Stimulated activated naive CD4-positive, alpha-beta T cell (primary cell): ENCODE data around the gene GALNTL6.

ENCODE experiments used
- DNase-seq, 6 experiments: peaks; one replicate each; lab custom pipeline; 2025; lab: John Stamatoyannopoulos, UW

GALNTL6 gene

DNA sequence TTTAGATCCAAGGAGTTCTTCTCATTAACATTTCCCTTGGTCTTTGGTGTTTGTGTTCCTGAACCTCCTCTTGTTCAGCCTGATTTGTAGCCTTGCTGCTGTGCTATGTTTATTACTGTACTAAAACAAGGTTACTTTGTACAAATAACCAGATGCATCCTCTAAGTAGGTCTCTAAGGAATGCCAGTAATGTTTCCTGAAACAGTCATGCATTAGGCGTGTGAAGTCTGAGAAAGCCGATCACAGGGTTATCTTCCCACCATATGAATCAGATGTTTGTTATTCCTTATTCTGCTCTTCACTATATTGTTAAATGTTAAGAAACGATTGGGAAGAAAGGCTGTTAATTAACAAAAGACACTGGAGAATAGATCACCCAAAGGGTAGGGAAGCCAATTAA, 66.9 kb downstream of the GALNTL6 start:
- no peak for DNase-seq

DNA sequence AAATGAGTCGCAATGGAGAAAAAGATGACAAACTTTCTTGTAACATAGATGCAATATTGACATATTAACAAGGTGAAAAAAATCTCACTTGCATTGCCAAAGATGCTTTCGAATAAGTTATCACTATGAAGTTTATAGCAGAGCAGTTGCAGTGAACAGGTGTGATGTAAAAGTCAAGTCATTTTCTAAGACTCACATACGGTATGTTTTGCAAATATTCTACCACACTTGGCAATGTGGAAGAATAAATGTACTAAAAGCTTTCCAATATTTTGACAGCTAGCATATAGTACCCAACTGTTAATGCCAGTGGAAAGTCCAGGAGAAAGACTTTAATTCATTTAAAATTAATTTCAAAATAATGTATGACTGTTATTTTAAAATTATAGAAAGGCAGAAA, 76.5 kb downstream of the GALNTL6 start:
- no peak for DNase-seq

DNA sequence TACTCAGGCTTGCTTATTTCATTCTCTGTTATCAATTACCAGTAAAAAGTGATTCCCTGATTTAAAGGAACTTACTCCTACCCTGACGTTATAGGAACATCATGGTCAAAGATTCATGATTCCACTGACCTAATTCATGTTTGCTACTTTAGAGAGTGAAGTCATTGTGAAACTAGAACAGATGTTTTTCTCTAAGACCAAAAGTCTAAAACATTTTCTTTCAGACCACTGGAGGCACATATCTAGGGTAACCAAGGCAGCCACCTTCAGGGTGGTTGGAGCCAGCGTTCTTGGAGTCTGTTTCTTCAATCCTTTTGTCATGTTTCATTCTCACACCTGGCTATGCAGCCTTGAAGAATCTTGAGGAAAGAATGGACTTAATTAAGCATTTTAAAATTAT, 77.8 kb downstream of the GALNTL6 start:
- no peak for DNase-seq

DNA sequence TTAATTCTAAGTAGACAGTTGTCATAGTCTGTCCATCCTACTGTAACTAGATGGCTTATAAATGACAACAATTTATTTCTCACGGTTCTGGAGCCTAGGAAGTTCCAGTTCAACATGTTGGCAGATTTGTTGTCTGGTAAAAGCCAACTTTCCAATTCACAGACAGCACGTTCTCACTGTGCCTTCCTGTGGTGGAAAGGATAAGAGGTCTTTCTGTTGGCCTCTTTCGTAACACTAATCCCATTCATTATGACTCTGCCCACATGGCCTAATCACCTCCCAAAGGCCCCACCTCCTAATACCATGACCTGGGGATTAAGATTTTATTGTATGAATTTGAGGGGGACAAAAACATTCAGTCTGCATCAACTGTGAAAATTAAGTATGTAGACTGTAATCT, 83.2 kb downstream of the GALNTL6 start:
- DNase-seq, result no peak

DNA sequence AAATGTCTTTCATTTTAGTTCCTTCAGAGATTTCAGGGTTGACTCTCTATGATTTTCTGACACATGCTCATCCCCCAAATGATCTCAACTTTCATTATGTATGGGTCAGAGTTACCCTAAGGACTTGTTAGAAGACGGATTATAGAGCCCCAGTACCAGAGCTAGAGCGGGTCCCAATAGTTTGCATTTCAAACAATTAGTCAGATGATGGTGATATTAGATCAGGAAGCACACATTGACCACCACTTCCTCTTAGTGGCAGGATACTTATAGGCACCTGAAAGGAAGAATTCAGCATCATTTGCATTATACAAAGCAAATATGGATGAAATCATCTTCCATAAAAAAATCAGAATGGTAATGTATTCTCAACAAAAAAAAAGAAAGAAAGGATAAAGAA, 106.1 kb downstream of the GALNTL6 start:
- no peak for DNase-seq

DNA sequence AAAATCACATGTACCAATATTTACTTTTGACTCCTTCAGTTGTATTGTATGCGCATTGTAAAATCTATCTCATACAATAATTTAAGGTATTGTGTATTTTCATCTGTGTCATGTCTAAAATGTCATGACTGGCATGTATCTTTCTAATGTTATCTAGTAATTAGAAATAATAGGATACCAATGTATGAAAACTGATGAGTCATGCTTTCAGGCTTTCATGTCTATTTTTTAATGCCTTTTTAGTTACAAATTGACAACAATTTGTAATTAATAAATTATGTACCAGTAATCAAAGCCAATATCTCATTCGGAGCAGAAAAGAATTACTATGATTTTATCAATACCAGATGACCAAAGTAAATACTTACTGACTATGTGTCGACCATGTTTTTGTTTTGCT, 107.7 kb downstream of the GALNTL6 start:
- DNase-seq, result no peak

DNA sequence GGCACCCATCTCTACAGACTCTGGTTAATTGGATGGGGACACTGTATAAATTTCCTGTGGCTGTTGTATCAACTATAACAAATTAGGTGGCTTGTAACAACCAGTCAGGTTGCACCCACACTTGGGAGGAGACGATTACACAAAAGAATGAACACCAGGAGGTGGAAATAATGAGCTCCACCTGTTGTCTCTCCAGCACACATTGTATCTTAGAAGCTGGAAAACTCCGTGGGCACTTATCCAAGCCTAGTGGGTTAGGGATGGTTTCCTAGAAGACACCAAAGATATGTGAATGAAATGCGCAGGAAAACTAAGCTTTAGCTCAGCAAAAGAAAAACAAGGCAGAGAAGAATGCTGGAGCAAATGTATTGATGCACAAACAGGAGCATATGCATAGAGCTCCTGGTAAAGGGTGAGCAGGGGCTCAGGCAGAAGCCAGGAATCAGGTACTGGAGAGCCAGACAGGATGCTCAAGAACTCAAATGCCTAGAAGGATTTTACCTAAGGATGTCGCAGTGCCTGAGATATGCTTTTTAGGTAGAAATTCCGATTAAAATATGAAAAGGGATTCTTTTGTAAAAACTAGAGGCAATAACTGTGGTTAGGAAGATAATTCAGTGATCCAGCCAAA, 111.7 kb downstream of the GALNTL6 start:
- no peak for DNase-seq

DNA sequence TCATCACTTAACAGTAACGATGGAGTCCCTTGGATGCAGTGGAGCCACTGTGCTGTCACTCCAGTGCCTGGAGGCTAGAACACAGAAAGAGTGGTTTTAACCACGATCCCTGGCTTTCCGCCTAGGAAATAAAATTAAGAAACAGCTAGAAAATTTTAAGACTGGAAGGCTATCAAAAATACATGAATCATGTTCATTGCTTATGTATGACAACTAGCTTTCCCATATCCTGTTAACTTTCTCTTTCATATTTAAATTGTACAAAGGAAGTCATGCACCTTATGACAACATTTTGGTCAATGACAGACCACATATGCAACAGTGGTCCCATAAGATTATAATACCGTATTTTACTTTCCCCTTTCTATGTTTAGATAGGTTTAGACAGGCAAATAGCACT, 115.1 kb downstream of the GALNTL6 start:
- no peak for DNase-seq

DNA sequence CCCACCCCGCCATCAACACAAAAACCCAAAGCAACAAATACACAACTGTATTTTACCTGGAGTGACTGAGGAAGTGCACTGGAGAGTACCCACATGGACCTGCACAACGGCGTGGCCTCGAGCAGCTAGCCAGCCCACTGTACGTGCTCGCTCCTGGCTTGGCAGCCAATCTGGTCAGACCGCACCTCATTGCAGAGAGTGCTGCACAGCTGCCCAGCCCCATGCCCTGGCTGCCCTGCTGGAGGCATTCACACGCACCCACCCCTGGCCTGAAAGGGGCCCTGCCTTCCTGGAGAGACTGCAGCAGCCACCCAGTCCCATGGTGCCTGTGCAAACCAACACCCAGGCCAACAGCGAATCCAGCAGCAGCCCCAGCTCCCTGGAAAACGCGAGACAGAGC, 116.3 kb downstream of the GALNTL6 start:
- DNase-seq, result no peak

DNA sequence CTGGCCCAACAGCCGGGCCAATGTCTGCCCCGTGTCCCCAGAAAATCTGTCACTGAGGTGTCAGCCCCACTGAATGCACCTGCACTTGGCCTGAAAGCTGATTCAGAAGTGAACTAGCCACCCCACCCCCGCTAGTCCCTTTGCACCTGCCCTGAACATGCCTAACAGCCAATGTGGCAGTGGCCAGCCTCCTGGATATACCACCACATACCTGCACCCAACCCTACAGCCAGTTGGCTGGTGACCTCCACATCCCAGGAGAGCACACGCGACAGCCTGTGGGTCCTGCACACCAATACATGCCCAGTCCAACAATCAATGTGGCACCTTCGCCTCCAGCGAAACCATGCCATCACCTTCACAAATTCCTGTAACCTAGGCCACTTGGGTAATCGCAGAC, 116.7 kb downstream of the GALNTL6 start:
- no peak for DNase-seq

DNA sequence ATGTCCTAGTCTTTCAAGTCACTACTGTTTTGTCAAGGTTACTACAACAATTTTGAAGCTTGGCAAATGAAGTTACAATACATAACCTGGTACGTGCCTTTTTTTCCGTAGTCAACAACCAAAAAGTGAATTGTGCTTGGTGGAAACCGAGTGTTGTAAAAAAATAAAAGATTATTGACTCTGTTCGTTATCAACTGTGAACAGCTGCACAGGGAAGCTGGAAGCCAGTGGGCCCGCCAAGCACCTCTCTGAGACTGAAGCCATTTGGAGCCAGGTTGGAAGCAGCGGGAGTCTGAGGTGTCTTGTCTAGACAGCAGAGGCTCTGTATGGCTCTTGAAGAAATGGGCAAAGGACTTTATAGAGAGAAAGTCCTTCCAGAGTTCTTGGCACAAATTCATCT, 119.0 kb downstream of the GALNTL6 start:
- no peak for DNase-seq

DNA sequence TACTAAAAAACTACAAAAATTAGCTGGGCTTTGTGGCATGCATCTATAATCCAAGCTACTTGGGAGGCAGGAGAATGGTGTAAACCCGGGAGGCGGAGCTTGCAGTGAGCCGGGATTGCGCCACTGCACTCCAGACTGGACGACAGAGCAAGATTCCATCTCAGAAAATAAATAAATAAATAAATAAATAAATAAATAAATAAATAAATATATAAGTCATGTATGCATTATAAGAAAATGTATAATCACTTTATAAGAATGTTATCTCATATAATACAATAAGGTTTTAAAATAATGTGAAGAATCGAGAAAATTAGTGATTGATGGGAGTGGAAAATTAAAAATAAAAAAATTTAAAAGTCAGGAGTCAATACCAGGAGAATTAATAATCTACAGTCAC, 127.5 kb downstream of the GALNTL6 start:
- no peak for DNase-seq

DNA sequence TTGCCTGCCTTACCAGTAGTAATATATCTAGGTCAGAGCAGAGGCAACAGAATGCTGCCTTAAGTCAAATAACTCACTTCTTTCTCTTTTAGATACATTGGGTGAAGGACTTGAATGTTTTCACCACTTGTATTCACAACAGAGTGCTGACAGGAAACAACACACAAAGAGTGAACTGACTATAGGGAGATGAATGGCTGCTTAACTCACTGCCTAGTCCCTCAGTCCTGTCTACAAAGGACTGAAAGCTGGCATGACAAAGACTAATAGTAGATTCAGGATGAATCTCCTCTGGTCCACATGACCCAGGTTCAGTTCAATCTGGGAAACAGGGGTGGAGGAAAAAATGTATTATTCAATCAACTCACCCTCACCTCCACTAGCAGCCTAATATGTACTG, 134.2 kb downstream of the GALNTL6 start:
- DNase-seq, result no peak

DNA sequence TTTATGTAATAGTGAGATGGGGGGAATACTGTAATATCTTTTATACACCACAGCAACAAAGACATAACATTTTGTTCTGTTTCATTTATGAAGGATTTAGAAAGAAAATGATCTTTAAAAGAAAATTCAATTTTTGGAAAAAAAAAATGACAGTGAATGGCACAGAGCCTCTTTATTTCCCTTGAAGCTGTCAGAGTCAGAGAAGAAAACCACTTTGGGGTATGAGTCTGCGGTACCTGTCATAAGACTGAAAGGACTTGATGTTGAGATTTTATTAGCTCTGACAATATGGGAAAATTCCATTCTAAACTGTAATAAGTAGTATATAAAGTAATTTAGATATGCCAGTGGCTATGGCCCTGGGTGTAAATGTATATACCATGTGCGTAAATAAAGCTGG, 134.8 kb downstream of the GALNTL6 start:
- no peak for DNase-seq

DNA sequence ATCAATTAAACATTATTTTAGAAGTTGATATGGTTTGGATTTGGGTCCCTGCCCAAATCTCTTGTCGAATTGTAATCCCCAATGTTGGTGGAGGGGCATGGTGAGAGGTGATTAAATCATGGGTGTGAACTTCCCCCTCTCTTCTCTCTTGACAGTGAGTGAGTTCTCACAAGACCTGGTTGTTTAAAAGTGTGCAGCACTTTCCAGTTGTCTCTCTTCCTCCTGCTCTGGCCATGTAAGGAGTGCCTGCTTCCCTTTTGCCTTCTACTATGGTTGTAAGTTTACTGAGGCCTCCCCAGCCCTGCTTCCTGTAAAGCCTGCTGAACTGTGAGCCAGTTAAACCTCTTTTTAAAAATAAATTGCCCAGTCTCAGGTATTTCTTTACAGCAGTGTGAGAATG, 141.4 kb downstream of the GALNTL6 start:
- no peak for DNase-seq

DNA sequence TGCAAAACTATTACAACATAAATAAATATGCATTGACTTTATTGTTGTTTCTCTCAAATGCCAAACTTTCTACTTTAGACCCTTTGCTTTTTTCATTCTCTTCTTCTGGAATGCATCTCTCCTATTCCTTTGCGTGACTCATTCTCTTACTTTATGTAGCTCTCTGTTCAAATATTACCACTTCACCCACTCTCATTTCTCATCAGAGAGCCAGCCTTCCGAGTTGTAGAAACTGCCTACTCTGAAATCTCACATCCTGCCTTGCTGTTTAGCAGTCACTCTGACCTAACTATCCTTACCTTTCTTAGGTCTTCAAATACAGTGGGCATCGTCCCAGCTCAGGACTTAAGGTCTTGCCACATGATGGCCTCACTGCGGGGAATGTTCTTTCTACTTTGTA, 143.5 kb downstream of the GALNTL6 start:
- no peak for DNase-seq

DNA sequence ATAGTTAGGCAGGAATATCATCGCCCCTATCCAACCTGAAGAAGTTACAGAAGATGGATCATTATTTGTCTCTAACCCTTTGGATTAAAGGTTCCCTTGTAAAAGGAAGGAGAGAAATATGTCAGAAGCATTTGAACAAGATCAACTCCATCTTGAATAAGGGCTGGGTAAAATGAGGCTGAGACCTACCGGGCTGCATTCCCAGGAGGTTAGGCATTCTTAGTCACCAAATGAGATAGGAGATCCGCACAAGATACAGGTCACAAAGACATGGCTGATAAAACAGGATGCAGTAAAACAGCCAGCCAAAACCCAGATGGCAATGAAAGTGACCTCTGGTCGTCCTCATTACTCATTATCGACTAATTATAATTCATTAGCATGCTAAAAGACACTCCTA, 148.9 kb downstream of the GALNTL6 start:
- no peak for DNase-seq

DNA sequence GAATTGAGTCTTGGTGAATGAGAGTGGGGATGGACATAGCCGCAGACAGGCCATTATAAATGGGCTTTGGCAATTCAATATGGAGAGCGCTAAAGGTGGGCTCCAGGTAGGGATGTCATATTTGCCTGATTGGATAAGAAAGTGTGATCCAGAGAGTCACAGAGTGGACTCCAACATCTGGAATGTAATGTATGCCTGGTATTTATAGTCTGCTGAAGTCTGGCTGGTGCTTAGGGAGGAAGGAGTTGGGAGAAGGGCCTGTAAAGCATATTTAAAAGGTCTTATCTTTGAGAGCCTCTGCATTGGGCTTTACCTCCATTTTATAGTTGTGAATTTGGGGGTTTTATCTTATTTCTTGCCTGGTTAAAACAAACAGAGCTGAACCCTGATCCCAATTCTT, 153.2 kb downstream of the GALNTL6 start:
- DNase-seq, result no peak

DNA sequence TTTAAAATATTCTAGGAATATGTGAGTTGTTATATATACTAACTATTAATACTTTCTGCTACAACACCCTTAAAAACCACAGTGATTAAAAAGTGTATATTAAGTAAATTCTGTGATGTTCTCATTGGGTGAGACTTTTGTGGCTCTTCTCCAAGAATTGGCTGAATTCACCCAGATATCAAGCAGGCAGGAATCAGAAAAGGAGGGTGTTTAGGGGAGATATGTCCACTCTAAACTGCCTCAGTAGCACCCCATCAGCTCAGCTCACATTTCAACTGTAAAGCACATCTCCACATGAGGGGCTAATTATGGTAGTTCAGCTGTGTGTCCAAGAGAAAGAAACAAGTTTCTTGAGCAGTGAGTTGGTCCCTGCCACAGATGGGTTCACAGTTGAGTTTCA, 165.0 kb downstream of the GALNTL6 start:
- DNase-seq, result no peak

DNA sequence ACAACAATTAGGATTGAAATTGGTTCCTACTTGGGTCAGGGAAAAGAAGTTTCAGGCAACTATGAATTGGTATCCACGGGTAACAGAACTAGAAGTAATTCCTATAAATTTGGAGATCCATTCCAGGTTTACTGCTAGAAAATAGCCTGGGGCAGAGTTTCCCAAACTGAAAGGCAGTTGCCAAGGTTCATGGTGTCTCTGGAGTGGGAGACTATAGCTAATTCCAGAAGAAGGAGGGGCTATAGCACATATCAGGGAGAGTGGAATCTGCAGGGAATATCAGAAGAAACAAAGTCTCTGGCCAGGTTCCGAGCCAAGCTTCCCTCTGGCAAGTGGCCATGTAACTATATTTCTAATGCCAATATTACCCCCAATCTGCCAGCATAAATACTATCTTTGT, 166.3 kb downstream of the GALNTL6 start:
- no peak for DNase-seq

DNA sequence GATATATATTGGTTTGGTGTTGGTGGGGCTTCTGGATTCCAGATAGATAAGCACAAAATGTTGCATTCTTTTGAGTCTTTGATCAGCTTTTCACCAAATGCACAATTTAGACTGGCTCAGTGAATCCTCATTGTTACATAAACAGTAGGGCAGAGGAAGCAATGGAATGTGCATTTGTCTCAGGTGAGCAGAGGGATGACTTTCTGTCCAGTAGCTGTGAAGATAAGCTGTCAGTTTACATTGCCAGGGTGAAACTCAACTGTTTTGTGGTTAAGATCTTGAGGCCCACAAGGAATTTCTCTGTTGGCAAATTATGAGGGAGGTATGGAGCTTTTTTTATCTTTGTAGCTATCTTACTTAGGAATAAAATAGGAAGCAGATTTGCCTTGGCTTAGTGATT, 168.0 kb downstream of the GALNTL6 start:
- DNase-seq, result no peak

DNA sequence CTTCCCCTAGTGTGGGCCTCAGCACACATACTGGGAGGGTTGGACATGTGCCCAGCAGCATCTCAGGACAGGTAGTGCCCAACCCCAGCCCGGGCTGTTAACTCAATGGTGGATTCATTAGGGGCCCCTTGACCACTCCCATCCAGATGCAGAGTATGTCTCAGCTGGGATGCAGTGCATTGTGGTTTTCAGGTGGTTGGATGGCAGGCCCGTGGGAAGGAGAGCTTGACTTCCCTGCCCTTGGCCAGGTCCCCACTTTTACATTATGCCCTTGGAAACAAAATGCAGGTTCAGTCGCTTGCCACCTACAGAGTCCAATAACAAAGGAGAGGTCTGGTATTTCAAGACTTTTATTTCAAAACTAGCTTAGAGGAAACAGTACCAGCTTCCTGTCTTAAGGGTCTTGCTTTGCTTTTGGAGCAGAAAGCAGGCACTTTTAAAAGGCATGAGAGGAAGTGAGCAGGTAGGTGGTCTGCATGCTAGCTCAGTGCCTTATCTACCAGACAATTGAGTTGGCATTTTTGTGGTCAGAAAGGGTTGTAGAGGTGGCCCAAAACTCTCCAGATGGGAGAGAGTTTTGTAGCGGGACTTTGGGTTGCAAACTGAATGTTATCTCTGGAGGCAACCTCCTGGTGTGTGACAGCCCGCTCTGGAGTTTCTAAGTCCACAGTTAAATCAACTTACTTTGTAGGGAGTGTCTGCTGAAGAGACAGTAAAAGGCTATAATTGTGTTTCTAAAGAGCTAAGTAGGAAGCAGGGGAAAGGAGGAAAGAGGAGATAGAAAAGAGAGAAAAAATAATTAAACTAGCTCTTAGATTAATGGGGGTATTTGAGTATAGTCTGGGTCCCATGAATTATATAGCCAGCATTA, 171.0 kb downstream of the GALNTL6 start:
- DNase-seq, result no peak

DNA sequence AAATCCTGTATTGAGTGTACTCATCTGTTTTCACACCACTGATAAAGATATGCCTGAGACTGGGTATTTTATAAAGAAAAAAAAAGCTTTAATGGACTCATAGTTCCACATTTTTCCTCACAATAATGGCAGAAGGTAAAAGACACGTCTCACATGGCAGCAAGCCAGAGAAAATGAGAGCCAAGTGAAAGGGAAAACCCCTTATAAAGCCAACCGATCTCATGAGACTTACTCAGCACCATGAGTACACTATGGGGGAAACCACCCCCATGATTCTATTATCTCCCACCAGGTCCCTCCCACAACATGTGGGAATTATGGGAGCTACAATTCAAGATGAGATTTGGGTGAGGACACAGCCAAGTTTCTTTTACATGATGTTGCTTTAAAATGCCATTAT, 171.9 kb downstream of the GALNTL6 start:
- no peak for DNase-seq

DNA sequence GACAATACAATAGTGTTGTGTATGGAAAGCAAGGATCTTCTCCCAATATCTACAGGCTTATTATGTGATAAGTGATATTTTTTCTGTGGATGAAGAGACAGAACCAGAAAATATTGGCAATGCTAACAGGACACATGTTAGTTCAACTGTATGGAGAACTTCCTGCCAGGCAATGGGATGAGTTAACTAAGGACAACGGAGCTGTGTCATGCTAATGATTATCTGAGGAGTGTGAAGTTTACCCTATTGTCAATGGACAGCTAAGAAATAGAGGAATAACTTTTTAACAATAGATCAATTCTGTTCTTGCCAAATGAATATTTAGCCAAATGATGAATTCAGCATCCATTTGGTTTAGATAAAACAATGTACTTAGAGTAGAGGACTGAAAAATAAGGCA, 180.0 kb downstream of the GALNTL6 start:
- DNase-seq, result no peak
